HCT116 (cell line): ENCODE results near the gene LRFN2.

Experiments
- CBX3 ChIP-seq: IDR thresholded peaks from 2 replicates; pipeline ENCODE4 v1.6.1; 2012; ENCODE audit warnings: low read depth
- CTCF ChIP-seq, 3 experiments: fragments of 200-600 bp in 1 of 3; sonication (generic) in 1 of 3; IDR thresholded peaks in 2 of 3; conservative IDR thresholded peaks in 1 of 3; 2 replicates each; pipeline ENCODE4 v1.5.1; 2012 to 2017; ENCODE audit warnings: low read depth in 2 of 3, low read length in 2 of 3, antibody characterized with exemption in 1 of 3, borderline replicate concordance in 1 of 3, control low read depth in 1 of 3, mild to moderate bottlenecking in 1 of 3, mixed read lengths in 1 of 3, mixed run types in 1 of 3, moderate library complexity in 1 of 3; ENCODE audit not compliant: insufficient read depth in 1 of 3
- EZH2 ChIP-seq: fragments of 200-600 bp; sonication (generic); IDR thresholded peaks from 2 replicates; pipeline ENCODE4 v1.6.1; 2017; ENCODE audit warnings: antibody characterized with exemption, mixed run types
- FOSL1 ChIP-seq: IDR thresholded peaks from 2 replicates; pipeline ENCODE4 v1.6.1; 2012; ENCODE audit warnings: low read depth
- MAX ChIP-seq: IDR thresholded peaks from 2 replicates; pipeline ENCODE4 v1.6.1; 2012
- POLR2A ChIP-seq: IDR thresholded peaks from 2 replicates; pipeline ENCODE4 v1.7.0; 2011; ENCODE audit warnings: borderline replicate concordance; ENCODE audit not compliant: insufficient read depth, insufficient read length; ENCODE audit errors: extremely low read depth
- POLR2AphosphoS5 ChIP-seq: IDR thresholded peaks from 2 replicates; pipeline ENCODE4 v1.6.1; 2011; ENCODE audit warnings: mild to moderate bottlenecking, low read depth, low read length, moderate library complexity
- REST ChIP-seq: IDR thresholded peaks from 2 replicates; pipeline ENCODE4 v1.6.1; 2012; ENCODE audit warnings: low read depth
- SIN3A ChIP-seq: IDR thresholded peaks from 2 replicates; pipeline ENCODE4 v1.6.1; 2012; ENCODE audit warnings: low read depth
- SP1 ChIP-seq: IDR thresholded peaks from 2 replicates; pipeline ENCODE4 v1.6.1; 2012; ENCODE audit warnings: low read depth
- YY1 ChIP-seq: IDR thresholded peaks from 2 replicates; pipeline ENCODE4 v1.6.1; 2011; ENCODE audit warnings: low read length, low read depth, moderate library complexity, mild to moderate bottlenecking; ENCODE audit not compliant: insufficient replicate concordance; ENCODE audit errors: extremely low read depth
- ZFX ChIP-seq: fragments of 450-650 bp; IDR thresholded peaks from 2 replicates; pipeline ENCODE4 v1.6.1; 2017

- TF ChIP-seq MAX (no peak), CTCF (IDR thresholded peaks at IDR 0.05 in 2 of 3, conservative IDR thresholded peaks at IDR 0.05 in 1 of 3; ENCODE audit: borderline replicate concordance in 1 of 3, insufficient read depth in 1 of 3, low read depth in 2 of 3, low read length in 2 of 3) (no peak), FOSL1 (no peak), SIN3A (no peak), POLR2A (no peak), CBX3 (no peak), POLR2AphosphoS5 (no peak), SP1 (no peak), YY1 (no peak), REST (no peak), EZH2 (no peak), ZFX (no peak)
These were observed 46.4 kb downstream of the LRFN2 start for GRCh38 chr6:40540790-40541189.
